Epidermal melanocyte (primary cell): Measurements from ENCODE around the gene TFIP11.

Source experiments
- DNase-seq: peaks from one replicate; pipeline ENCODE4 v3.0.0; 2011; ENCODE audit warnings: low spot score; ENCODE audit not compliant: insufficient read length

Gene TFIP11

DNA sequence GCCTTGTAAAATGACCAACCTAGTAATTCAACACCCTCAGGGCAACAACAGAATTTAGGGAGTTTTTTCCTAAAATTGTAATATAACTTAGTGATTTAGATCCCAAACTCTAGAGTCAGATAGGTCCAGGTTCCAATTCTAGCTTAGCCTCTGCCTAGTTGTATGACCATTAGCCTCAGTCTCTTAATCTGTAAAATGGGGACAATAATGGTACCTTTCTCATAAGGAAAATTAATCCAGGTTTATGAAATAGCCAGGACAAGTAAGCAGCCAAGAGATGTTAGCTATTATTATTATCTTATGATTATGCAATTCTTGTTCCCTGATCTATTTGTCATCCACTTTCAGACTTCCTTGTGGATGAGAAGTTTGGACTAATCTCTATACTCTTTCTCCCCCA, 4.1 kb downstream of the TFIP11 start:
- DNase-seq = no peak

DNA sequence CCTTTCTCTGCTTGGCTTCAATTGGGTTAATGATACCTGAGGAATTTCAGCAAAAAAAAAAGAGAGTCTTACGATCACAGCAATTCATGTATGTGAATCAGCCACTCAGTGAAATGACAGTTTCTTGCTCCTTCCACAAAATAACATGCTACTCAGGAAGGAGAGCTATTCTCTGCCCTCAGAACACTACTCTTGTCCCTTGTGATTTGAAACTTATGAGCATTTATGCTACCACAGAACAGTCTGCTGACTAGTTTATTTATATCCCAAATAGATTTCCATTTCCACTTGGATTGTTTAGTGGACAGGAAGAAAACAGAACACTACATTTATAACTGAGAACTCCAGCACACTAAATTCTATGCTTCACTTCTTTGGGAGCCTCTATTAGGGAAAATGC, 8.5 kb downstream of the TFIP11 start:
- DNase-seq = peak; percentile 64

DNA sequence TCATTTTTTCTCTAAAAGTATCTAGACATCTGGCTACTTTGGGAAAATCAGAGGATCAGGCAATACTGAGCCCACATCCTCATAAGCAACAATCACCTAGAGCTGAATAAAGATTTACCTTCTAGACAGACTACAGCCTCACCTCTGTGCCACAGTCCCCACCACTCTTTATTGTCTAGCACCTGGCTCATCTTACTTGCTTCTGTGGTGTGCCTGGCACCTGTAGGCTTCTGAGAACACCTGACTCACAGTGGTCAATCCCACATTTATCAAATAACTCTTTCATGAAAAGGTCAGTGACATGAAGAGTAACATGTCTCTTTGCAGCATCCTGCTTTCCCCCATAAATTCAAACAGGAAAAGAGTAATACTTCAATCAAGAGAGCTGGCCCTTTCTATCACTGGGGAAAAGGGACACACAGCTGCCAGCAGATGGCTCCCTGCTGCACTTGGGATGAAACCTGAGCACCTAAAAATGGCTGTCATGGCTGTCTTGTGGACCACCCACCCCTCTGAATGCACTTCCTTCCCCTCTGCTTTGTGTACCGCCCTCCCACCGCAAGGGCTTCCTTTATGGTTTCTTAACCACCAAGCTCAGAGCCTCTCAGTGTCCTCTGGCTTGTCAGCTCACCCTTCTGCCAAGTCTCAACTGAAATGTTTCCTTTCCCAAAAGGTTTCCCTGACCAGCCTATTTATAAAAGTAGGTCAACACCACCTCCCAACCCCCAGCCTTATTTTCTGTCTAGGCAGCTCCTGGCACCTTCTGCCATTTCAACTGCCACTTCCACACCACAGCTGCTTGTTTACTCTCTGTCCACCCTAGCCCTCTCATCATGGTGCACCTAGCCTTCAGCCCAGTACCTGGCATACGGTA, 9.3 kb downstream of the TFIP11 start:
- no peak for DNase-seq

DNA sequence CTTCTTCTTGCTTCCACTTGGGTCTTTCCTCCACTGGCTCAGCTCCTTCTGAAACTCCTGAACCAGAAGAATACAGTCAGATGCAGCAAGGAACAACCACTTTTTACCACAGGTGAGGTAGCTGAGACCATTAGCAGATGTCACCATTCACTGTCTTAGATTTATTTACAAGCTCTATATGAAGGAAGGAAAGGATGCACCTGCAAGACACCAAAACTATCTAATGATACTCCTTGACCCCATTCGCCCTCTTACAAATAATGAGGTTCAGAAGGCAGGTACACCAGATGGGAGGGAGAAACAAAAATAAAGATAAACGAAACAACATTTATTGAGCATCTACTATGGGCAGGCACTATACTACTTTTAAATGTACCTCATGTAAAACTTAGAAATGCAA, 10.3 kb downstream of the TFIP11 start:
- DNase-seq = no peak

DNA sequence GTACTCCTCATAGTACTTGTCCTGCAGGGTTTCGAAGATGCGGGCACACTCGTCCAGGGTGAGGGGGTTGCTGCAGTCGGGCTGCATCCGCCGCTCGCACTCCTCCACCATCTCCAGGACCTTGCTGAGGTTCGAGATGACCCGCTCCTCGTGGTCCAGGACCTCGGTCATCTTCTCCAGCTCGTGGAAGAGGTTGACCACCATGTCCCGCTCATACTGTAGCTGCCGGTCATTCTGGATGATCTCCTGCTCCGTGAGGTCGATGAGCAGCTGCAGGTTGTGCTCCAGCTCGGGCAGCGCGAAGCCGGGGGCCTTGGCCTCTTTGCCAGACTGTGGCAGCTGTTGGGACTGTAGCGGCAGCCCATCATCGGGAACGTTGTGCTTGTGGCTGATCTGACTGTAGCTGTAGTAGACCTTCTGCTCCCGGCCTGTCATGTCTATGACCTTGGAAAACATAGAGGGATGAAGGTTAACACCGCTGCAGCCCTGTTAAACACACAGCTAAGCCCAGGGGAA, 13.0 kb downstream of the TFIP11 start:
- DNase-seq = no peak

DNA sequence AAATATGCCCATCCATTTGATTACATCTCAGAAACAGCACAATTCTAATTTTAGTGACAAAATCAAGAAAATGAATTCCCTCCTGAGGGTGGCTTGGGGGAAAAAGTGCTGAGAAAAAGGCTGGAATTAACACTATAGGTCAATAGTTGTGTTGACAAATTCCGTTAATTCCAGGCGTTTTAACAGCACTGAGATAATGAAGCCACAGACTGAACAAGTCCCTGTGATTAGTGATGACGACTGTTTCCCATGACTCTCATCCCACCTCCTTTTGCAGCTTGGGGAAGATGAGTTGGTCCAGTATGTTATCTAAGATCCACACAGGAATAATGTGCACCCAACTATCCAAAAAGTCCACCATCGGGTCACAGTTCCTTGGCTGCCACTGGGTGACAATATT, 15.8 kb downstream of the TFIP11 start:
- no peak for DNase-seq

DNA sequence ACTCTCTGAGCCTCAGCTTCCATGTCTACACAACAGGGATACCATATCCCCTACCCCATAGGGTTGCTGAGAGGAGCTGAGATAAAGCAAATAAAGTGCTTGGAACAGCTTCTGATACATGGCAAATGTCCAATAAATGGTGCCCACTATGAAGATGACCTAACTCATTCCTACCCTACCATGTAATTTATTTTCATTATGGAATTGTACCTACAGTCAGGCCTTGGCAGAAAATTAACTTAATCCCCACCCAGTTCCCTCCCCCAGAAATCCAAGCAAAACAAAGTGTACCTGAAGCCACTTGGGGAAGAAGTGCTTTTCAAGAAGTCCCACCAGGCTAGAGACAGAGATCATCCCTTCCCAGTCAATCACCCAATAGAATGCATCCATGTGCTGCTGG, 17.8 kb downstream of the TFIP11 start:
- DNase-seq = no peak

DNA sequence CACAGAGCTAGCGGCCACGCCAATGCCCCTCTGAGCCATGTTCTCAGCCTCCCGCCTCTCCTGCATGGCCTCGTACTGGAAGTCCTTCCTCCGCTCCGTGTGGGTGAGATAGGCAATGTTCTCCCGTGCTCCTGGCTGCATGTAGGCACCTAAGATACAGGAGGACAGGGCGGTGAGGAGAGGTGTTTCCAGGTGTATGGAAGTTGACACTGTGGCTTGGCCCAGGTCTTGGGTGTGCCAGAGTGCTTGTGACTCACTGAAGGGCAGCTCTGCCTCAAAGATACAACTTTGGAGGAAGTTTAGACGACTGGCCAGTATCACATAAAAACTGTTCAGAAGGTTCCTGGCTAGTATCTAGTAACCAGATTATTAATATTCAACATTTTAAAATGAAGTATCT, 20.1 kb downstream of the TFIP11 start:
- DNase-seq = no peak

DNA sequence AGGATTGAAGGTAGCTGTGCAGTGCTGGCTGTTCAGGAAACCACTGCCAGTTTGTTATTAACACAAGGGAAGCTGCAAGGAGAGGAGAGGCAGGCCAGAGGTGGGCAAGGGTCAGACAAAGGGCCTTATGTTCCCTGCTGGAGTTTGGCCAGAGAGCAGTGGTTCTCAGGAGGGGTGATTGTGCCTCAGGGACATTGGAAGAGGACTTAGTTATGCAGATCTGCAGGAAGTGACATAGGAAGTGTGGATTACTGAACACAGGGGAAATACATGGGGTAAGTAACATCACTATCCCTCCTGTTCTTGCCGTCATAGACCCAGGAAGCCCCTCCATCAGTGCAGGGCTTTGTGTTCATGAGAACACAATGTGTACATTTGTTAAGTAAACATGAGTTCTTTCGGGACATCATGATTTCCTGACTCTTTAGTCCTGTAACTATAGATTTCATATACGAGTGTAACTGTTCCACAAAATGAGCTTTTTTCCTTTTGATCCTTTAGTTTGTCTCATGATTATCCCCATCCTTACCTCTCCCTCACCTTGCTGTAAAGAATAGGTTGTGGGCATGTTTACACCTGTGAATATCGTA, 22.7 kb downstream of the TFIP11 start:
- peak; percentile 65 for DNase-seq

DNA sequence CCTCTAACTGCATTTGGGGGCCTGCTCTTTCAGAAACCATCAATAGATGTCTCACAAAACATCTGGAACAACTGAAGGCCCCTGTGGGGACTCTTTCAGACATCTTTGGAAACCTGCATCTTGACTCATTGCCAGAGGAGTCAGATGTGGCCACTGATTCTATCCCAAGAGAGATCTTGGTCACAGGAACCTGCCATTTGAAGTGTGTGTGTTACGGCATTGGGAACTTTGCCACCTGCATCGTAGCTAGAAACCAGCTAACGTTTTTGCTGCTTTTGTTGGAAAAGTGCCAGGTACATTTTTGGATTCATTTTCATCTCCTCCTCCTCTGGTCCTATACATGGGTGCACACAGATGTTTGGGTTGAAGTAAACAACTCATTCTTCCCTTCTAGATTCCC, 24.3 kb downstream of the TFIP11 start:
- DNase-seq = no peak

DNA sequence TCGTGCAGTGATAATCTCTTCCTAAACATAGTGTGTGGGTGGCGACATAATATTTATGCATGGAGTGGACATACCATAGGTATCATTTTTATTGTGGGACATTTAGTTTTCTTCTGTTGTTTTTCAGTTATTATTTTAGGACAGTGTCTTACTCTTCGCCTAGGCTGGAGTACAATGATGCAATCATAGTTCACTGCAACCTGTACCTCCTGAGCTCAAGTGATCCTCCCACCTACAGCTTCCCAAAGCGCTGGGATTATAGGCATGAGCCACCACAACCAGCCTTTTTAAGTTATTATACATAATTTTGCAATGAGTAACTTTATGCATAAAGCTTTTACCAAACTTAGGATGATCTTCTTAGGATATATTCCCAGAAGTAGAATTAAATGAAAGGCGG, 25.9 kb downstream of the TFIP11 start:
- DNase-seq = no peak

DNA sequence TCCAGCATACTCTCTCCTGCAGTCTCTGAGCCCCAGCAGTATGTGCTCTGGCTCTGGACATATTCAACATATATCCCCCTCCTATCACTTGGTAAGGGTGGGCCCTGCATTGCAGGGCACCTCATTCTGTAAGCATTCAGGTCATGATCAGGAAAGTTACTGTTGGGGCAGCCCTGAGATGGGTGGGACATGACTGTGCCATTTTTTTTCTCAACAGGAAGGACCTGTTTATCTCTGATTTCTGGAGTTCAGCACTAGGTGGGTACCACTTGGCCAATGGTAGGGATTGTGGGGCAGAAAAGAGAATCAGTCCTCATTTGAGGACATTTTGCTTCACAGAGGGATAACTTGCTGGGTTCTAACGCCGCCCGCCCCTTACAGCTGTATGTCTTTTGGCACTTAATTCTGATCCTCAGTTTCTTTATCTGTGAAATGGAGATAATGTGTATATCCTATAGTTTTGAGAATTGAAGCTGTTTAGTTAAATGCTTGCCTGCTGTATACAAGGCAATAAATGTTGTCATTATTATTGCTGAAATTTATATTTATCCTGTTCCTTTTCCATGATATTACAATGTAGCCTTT, 26.4 kb downstream of the TFIP11 start:
- DNase-seq = no peak

DNA sequence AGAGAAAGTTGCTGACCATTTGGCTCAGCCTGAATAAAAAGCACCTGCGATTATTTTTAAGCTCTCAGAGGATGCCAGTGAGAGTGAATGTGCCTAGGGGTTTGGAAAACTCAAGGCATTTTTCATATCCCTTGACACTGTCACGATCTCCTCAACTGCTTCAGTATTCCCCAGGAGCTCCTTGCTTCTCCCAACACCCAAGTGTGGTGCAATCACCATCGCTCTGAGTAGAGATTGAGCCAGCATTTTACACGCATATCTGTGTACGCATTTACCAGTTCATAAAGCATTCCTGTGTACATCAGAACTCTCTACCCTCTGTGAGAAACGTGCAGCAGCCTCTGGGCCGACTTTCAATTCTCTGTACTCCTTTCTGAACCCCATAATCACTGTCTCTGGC, 27.3 kb downstream of the TFIP11 start:
- no peak for DNase-seq

DNA sequence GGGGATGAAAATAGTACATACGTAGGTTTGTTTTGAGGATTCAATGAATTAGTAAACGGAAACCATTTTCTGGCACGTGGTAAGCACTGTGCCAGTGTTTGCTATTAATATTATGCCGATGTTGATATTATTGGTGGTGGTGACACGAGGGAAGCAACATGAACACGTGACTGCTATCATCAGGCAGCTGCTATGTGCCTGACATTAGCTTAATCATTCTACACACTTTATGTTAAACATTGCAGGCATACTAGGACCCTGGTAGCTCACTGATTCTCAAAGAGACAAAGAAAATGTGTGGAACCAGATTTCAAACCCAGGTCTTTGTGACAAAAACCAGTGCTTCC, 27.9 kb downstream of the TFIP11 start:
- DNase-seq = no peak

DNA sequence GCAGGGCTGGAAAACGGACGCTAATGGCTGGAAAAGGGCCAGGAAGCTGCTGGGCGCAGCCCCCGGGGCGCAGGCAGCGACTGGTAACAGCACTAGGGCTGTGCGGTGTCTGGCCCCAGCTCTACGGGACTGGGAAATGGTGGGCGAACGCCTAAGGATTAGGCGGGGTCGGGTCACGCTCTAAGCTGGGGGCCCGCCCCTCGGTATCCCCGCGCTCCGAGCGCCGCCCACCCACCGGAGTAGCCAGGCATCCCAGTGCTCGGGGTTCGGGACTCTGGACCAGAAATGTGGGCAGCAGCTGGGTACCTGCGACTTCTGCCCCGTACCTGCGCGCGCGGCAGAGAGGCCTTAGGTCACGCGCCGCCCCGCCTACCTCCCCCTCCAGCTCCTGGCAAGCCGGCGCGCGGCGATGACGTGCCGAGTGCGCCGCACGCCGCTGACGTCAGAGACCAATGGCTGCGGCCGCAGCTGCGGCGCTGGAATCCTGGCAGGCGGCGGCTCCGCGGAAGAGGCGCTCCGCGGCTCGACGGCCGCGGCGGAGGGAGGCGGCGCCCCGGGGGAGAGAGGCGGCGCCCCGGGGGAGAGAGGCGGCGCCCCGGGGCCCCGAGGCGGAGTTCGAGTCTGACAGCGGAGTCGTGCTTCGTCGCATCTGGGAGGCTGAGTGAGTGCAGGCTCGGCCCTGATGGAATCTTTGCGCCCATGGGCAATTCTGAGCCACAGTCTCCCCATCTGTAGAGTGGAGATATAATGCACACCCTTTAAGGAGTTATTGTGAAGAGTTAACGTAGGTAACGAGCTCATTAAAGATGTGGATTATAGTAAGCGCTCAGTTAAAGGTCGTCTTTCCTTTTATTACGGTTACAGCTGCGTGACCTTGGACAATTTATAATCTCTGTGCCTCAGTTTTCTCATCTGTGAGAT, 28.6 kb downstream of the TFIP11 start, which contains the start of the genes HPS4 and SRRD:
Gene HPS4 (minus strand): TSS at position 345 of the 921 bp plus-strand sequence. CDS start 2,021 bp downstream, outside the sequence.
Gene SRRD (plus strand): TSS at position 439 of the 921 bp plus-strand sequence. CDS start 14 bp downstream, at position 453.
- peak; percentile 81 for DNase-seq

DNA sequence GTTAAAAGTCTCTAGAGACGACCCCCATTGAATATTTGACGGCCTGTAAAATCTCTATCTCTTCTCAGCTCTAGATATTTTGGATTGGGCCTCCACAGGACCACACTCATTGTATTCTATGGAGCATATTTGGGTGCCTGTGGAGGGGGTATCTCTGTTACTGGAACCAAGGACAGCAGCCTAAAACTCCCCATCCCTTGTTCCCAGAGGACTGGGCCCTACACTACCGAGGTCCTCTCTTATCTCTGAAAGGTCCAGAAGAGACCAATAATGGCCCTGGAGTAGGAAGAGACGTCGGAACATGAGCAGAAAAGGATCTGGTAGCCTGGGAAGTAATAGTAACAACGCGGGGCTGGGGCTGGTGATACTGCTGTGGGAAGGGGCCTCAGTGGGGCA, 29.2 kb downstream of the TFIP11 start:
- no peak for DNase-seq

DNA sequence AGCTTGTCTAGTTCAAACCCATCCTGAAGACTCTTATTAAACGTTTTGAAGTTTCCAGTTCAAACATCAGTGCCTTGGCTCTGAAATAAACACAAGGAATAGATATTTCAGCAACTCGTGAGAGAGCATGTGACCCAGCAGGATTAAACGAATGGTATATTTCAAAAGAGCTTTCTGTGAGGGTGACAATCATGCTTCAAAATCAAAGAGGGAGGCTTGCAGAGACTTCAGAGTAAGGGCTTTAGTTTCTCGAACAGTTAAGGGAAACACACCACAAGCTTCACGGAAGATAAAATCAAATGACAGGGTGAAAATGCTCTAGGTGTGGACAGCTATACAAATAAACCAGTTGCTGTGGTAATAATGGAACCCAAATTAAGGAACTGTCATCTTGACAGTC, 30.1 kb downstream of the TFIP11 start:
- DNase-seq = no peak

DNA sequence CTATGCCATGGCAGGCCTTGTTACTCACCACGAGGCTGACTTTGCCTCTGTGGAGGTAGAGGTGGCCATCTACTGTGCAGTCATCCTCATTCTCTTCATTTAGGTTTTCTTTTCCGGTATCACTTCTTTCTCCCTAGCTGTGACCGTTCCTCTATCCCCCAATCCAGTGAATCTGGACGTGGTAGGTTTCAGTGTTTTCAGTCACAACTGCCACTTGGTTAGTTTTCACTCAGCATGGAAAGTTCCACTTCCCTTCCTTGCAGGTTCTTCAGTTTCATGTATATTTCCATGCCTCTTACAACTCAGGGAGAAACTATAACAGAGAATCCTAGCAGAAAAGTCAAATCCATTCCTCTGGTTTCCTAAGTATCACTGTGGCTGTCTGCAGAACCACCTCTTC, 30.6 kb downstream of the TFIP11 start:
- no peak for DNase-seq

DNA sequence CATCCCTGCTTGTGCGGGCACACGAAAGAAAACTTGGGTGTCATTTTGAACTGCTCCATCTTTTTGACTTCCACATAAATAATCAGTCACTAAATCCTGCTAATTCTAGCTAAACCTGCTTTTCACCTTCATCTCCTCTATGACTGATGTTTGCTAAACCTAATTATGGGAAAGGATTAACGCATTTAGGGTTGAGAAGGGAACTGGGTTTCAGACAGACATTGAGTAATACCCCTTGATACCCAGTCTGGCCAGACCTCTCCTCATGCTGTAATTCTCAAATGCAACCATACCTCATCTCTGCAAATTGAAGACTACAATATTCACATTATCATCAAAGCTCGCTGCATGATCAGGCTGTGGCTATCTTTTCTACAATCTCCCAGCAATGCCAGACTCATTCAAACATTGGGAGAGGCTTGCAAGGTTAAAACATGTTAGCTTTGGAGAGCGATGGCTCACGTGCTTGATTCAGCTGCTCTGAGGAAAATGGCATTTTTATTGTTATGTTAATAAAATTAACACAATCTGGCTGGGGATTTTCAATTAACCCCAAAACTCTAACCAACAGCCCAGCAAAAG, 31.1 kb downstream of the TFIP11 start:
- no peak for DNase-seq

DNA sequence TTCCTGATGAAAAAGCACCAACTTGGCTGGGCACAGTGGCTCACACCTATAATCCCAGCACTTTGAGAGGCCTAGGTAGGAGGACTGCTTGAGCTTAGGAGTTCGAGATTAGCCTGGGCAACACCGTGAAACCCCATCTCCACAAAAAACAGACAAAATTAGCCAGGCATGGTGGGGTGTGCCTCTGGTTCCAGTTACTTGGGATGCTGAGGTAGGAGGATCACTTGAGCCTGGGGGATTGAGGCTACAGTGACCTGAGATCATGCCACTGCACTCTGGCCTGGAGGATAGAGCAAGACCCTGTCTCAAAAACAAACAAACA, 31.7 kb downstream of the TFIP11 start:
- no peak for DNase-seq
